Memory B cell (primary cell): ENCODE results near the gene TRIP13.
A peak's percentile ranks its signal among the peaks of the same experiment; 100 is the strongest.
"Not testable (repeated sequence)": the region's sequence is repeated elsewhere in the genome, so short reads cannot be mapped to it uniquely, and the experiment has no call there.

ENCODE experiments used
- ATAC-seq: fragments of 150-1000 bp; cut with Tn5 transposase; 2 replicates; pipeline ENCODE4 v1.10.0; 2021; ENCODE audit warnings: low read depth, mild to moderate bottlenecking, moderate library complexity
- DNase-seq, 2 donors: peaks; one replicate each; pipeline ENCODE4 v3.0.0; 2022; ENCODE audit warnings: low spot score in 2 of 2
- H3K27ac Mint-ChIP-seq: one replicate; pipeline ENCODE4 v1.8.0; 2022; ENCODE audit warnings: mild to moderate bottlenecking, moderate library complexity, mixed read lengths
- H3K27me3 Mint-ChIP-seq: one replicate; pipeline ENCODE4 v1.8.0; 2022; ENCODE audit warnings: mixed read lengths
- H3K36me3 Mint-ChIP-seq: one replicate; pipeline ENCODE4 v1.8.0; 2022; ENCODE audit warnings: mild to moderate bottlenecking, mixed read lengths
- H3K4me1 Mint-ChIP-seq: one replicate; pipeline ENCODE4 v1.8.0; 2022; ENCODE audit warnings: mixed read lengths
- H3K4me3 Mint-ChIP-seq: one replicate; pipeline ENCODE4 v1.8.0; 2022; ENCODE audit warnings: mild to moderate bottlenecking, moderate library complexity, mixed read lengths
- H3K9me3 Mint-ChIP-seq: one replicate; pipeline ENCODE4 v1.8.0; 2022; ENCODE audit warnings: mixed read lengths

The TRIP13 gene

DNA sequence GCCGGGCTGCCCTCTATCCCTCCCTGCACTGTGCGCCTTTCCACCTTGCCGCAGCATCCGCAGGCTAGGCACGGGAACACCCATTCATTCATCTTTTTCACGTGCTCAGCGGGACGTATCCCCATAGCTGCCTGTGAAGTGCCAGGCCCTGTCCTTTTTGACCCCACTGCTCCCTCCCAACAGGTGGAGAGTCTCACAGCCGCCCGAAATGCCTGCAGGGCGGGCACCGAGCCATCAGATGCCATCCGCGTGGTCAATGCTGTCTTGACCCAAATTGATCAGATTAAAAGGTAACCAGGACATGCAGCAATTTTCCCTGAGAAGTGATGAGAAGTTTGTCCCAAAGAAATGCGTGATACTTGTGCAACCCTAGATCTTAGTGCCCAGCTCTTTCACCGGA lies 15.5 kb downstream of the TRIP13 start:
- Mint-ChIP-seq H3K27ac (no peak overlapping the region), H3K36me3 (no peaks in the 10 kb centered on the region), H3K27me3 (no peaks in the 10 kb centered on the region), H3K4me1 (no peaks in the 10 kb centered on the region), H3K9me3 (no peaks in the 10 kb centered on the region), H3K4me3 (no peak overlapping the region)
- no peak for ATAC-seq
- DNase-seq: no peak

DNA sequence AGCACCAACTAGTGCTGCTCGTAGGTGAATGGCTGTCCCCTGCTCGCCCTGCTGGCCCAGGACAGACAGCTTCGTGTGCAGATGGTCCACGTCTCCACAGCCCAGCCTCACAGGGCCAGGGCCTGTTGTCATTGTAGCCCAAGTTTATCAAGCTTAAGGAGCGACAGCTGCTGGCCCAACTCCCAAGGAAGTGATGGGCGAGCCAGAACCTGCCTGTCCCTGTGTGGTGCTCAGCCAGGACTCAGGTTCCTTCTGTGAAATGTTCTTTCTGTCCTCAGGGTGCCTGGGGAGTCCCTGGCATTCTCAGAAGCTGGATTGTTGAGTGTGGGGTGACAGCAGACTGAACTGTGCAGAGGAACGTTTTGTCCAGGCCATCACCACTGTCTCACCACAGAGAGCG lies 16.4 kb downstream of the TRIP13 start:
- Mint-ChIP-seq H3K27ac (no peak overlapping the region), H3K4me1 (no peaks in the 10 kb centered on the region), H3K36me3 (no peaks in the 10 kb centered on the region), H3K9me3 (no peaks in the 10 kb centered on the region), H3K4me3 (no peak overlapping the region), H3K27me3 (no peaks in the 10 kb centered on the region)
- ATAC-seq (no peak), DNase-seq (no peak)

DNA sequence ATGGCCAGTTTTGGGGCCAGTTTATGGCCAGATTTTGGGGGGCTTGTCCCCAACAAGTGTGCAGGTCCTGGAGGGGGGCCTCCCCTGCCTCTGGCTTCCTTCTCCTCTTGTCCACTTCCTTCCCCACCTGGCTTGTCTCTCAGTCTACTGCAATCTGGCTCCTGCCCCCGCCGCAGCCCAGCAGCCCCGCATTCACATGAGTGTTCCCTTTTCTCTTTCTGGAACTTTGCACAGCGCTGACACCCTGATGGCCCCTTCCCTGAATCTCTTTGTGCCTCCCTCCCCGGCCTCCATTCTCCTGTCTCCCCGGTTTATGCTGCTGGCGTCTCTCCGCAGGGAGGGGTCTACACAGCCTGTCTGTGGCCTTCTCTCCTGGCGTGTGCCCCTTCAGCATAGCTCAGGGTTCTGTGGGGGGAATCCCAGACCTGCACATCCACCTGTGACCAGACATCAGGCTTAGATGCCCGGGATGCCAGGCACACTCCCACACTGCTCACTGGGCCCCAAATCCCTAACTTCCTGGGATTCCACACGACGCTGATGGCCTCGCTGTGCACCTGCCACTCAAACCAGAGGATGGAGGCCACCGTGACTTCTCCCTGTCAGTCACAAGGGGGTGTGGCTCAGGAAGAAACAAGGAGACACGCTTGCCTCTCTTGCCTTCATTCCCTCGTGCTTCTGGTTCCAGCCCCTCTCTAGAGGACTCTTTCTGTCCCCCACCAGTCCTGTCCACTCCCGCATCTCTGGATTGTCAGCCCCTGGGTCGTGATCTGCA lies 17.5 kb downstream of the TRIP13 start:
- Mint-ChIP-seq H3K27me3 (no peaks in the 10 kb centered on the region), H3K9me3 (no peaks in the 10 kb centered on the region), H3K4me3 (no peak overlapping the region), H3K36me3 (peaks cover 2% of the 10 kb centered on the region), H3K27ac (no peak overlapping the region), H3K4me1 (no peaks in the 10 kb centered on the region)
- ATAC-seq (no peak), DNase-seq (no peak)

DNA sequence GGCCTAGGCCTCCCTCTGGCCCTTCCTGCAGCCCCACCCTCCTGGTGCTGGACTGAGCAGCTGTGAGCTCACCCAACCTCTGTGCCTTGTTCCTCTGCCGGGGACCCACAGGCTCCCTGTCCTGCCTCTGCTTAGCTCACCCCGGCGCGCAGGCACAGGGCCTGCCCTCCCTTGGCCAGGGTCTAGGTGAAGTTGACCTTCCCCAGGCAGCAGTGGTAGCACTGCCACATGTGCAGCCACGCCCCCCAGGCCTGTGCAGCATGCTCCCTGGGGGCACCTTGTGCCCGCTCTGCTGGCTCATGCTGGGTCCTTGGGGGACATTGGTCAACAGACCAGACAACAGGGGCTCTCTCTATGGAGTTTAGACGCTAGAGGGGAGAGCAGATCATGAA lies 18.1 kb downstream of the TRIP13 start:
- ATAC-seq (no peak), DNase-seq (no peak)
- Mint-ChIP-seq H3K27ac (no peak overlapping the region), H3K36me3 (peaks cover 2% of the 10 kb centered on the region), H3K4me1 (no peaks in the 10 kb centered on the region), H3K27me3 (no peaks in the 10 kb centered on the region), H3K9me3 (no peaks in the 10 kb centered on the region), H3K4me3 (no peak overlapping the region)

DNA sequence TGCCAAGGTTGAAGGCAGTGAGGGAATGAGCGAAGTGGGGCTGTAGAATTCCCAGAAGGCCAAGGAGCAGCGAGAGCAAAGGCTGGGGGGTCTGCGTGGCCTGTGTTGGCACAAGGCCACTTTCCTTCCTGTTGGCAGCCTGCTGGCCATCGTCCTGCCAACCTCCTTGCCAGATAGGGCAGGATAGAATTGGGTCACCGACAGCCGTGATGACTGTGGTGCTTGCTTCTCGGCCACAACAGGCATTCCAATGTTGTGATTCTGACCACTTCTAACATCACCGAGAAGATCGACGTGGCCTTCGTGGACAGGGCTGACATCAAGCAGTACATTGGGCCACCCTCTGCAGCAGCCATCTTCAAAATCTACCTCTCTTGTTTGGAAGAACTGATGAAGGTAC lies 18.9 kb downstream of the TRIP13 start:
- no peak overlapping the region for H3K4me3 Mint-ChIP-seq
- no peaks in the 10 kb centered on the region for H3K4me1 Mint-ChIP-seq
- DNase-seq: no peak

DNA sequence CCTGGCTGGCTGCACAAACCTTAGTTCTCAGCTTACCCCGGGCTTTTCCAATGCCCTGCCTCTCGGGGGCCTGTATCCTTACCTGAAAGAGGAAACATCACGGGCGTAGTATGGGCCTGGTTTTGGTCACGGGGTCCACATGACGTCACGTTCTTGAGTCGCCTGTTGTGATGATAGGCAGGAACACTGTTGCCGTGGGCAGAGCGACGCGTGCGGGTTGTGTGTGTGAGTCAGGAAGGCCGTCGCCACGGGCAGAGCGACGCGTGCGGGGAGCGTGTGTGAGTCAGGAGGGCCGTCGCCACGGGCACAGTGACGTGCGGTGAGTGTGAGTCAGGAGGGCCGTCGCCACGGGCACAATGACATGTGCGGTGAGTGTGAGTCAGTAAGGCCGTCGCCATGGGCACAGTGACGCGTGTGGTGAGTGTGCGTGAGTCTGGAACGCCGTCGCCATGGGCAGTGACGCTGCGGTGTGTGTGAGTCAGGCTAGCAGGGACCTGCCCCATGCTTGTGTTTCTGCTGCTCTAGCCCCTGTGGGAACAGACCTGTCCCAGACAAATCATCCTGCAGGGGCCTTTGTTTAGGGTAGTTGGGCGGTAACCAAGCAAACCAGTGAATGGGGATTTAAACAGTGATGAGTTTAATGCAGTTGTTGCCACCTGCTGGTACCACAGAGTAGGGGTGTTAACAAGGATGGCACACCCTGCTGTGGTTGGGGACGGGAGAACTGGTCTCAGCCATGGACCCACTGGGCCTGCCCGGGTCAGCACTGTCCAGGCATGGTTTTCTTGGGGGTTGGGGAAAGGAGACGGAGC lies 19.8 kb downstream of the TRIP13 start:
- H3K27ac Mint-ChIP-seq: peak overlapping the region; percentile 77
- peak; percentile 75 for ATAC-seq
- no peak overlapping the region for H3K4me3 Mint-ChIP-seq
- H3K4me1 Mint-ChIP-seq: no peaks in the 10 kb centered on the region
- peaks cover 2% of the 10 kb centered on the region for H3K36me3 Mint-ChIP-seq
- no peaks in the 10 kb centered on the region for H3K9me3 Mint-ChIP-seq
- no peak for DNase-seq
- H3K27me3 Mint-ChIP-seq: no peaks in the 10 kb centered on the region

More for the DNA sequence above, 18.9 kb downstream of the TRIP13 start:
- H3K36me3 Mint-ChIP-seq: peaks cover 2% of the 10 kb centered on the region
- no peak overlapping the region for H3K27ac Mint-ChIP-seq
- H3K9me3 Mint-ChIP-seq: no peaks in the 10 kb centered on the region
- ATAC-seq: no peak
- H3K27me3 Mint-ChIP-seq: no peaks in the 10 kb centered on the region

DNA sequence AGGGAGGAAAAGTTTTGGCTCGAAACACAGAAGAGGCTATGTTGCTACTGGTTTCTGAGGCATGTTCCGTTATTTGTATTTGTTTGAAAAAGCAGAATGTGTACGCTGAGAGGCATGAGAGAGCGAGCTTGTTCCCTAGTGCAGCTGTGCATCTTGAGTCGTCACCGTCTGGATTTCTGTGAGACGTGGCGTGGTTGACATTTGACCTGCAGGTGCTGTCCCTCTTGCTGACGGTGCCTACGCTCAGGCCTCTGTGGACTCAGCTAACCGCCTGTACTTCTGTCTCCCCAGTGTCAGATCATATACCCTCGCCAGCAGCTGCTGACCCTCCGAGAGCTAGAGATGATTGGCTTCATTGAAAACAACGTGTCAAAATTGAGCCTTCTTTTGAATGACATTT lies 21.5 kb downstream of the TRIP13 start:
- no peaks in the 10 kb centered on the region for H3K4me1 Mint-ChIP-seq
- H3K36me3 Mint-ChIP-seq: peaks cover 5% of the 10 kb centered on the region
- H3K4me3 Mint-ChIP-seq: no peak overlapping the region
- DNase-seq (no peak), ATAC-seq (no peak)
- H3K27ac Mint-ChIP-seq: no peak overlapping the region
- H3K27me3 Mint-ChIP-seq: no peaks in the 10 kb centered on the region
- no peaks in the 10 kb centered on the region for H3K9me3 Mint-ChIP-seq

DNA sequence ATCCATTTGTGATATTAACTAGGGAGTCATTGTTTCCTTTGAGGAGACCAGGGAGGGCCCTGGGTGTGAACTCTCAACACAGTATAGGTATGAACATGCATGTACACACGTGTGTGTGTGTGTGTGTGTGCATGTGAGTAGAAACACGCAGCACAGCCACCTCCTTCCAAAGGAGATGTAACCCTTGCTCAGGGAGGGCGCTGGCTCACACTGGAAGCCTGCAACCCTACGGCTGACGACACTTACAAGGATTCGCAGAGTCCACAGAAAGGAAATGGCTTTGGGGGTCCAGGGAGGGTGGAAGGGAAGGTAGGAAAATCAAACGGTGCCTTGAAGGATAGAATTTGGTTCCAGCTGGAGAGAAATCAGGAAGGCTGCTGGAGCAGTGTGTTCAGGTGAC lies 21.9 kb downstream of the TRIP13 start:
- peaks cover 5% of the 10 kb centered on the region for H3K36me3 Mint-ChIP-seq
- no peaks in the 10 kb centered on the region for H3K9me3 Mint-ChIP-seq
- H3K27me3 Mint-ChIP-seq: no peaks in the 10 kb centered on the region
- ATAC-seq (no peak), DNase-seq (no peak)
- H3K27ac Mint-ChIP-seq: no peak overlapping the region
- H3K4me3 Mint-ChIP-seq: no peak overlapping the region
- H3K4me1 Mint-ChIP-seq: no peaks in the 10 kb centered on the region

DNA sequence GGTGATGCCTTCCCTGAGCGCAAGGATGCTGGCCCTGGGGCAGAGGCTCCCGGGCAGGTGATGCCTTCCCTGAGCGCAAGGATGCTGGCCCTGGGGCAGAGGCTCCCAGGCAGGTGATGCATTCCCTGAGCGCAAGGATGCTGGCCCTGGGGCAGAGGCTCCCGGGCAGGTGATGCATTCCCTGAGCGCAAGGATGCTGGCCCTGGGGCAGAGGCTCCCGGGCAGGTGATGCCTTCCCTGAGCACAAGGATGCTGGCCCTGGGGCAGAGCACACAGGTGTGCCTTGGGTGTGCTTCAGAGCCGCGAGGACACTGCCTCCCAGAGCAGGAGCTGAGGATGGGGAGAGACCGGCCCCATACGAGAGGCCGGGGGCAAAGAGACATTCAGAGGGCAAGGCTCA lies 22.7 kb downstream of the TRIP13 start:
- H3K36me3 Mint-ChIP-seq, H3K9me3 Mint-ChIP-seq, H3K4me1 Mint-ChIP-seq, DNase-seq, ATAC-seq, H3K4me3 Mint-ChIP-seq, H3K27ac Mint-ChIP-seq, H3K27me3 Mint-ChIP-seq: not testable (repeated sequence)

DNA sequence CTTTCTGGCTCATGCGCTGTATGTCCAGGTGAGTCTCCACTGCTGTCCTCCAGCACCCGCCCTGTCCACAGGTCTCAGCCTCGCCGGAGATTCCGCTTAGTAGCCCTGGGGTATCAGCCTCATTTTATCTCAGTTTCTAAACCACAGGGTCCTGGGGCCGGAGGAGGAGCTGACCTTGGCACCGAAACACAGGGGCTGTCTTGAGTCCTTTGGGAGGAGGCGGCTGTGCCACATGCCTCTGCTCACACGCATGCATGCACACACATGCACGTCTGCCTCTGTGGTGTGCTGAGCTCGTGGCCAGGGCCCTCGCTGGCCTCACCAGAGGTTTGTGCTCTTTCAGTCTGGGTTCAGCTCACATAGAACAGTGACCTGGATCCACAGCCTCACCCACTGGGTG lies 23.3 kb downstream of the TRIP13 start:
- no peak overlapping the region for H3K4me3 Mint-ChIP-seq
- DNase-seq: no peak
- peaks cover 5% of the 10 kb centered on the region for H3K36me3 Mint-ChIP-seq
- no peaks in the 10 kb centered on the region for H3K27me3 Mint-ChIP-seq
- ATAC-seq: no peak
- H3K9me3 Mint-ChIP-seq: no peaks in the 10 kb centered on the region
- no peaks in the 10 kb centered on the region for H3K4me1 Mint-ChIP-seq
- no peak overlapping the region for H3K27ac Mint-ChIP-seq

DNA sequence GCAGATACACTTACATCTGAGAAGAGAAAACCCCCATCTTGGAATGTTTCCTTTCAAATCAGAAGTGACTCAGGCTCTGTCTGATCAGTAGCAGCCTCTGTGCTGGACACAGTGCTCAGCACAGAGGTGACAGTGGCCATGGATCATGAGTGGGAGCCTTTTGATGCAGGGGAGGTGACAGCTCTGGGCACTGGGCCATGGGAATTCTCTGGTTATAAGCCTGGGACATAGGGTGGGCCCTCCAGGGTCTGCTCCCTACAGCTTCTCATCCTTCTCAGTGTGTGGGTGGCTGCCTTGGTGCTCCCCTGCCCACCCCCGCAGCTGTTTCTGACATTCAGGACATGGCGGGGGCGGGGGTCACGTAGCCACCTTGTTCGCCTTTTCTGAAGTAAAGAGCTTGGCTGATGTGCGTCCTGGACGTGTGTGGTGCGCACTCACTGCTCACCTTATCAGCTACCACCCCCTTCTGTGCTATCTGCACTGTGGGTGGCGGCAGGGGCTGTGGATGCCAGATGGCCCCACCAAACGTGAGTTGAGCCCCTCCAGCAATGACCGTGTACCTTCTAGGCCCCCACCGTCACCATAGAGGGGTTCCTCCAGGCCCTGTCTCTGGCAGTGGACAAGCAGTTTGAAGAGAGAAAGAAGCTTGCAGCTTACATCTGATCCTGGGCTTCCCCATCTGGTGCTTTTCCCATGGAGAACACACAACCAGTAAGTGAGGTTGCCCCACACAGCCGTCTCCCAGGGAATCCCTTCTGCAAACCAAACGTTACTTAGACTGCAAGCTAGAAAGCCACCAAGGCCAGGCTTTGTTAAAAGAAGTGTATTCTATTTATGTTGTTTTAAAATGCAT lies 24.0 kb downstream of the TRIP13 start:
- DNase-seq (no peak), ATAC-seq (no peak)
- Mint-ChIP-seq H3K4me3 (no peak overlapping the region), H3K9me3 (no peaks in the 10 kb centered on the region), H3K27ac (no peak overlapping the region), H3K27me3 (no peaks in the 10 kb centered on the region), H3K36me3 (peaks cover 5% of the 10 kb centered on the region), H3K4me1 (no peaks in the 10 kb centered on the region)

DNA sequence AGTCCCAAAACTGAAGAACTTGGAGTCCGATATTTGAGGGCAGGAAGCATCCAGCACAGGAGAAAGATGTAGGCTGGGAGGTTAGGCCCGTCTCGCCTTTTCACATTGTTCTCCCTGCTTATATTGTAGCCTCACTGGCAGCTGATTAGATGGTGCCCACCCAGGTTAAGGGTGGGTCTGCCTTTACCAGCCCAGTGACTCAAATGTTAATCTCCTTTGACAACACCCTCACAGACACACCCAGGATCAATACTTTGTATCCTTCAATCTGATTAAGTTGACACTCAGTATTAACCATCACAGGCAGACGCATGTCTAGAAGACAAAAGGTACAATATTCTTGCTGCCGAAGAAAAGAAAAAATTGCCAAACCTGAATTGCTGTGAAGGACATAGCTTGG lies 26.0 kb downstream of the TRIP13 start:
- H3K4me3 Mint-ChIP-seq, H3K4me1 Mint-ChIP-seq, ATAC-seq, DNase-seq, H3K9me3 Mint-ChIP-seq, H3K27ac Mint-ChIP-seq, H3K27me3 Mint-ChIP-seq, H3K36me3 Mint-ChIP-seq: not testable (repeated sequence)

DNA sequence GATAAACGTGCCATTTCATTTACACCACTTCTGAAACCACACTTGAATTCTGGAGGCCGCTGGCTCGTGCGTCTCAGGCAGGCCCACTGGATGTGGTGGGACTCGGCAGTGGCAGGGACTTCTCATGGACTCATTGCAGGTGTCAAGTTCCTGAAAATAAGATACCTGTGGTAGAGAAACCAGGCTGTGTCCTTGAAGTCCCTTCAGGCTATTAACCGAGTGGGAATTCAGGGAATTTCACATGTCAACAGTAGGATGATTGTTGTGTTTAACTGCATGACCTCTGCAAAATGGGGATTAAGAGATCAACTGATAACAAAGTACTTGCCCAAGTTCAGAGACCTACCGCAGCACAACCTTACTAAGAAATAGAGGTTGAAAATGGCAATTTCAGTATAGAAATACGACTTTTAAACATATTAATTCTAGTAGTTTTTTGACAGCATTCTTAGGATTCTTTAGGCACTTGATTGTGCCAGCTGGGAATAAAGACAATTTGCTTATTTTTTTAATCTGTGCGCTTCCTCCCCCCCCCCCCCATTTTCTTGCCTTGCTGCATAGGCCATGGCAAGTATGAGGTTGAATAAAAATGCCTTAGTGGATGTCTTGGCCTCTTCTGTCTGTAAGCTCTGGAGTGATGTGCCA lies 26.8 kb downstream of the TRIP13 start:
- H3K9me3 Mint-ChIP-seq: no peaks in the 10 kb centered on the region

DNA sequence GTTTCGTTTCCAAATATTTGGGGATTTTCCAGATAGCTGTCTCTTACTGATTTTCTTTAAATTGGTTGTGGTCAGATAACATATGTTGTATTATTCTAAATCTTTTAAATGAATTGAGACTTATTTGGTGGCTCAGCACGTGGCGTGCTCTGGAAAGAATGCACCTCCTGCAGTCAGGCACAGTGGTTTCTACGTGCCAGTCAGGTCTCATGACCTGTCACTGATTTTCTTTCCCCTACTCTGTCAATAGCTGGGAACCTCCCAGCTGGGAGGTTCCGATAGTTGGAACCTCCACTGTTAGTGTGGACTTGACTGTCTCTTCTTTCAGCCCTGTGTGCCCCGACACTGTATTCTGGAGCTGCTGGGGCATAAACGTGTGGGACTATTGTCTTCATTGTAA lies 27.6 kb downstream of the TRIP13 start:
- Mint-ChIP-seq H3K27ac (no peak overlapping the region), H3K4me1 (no peaks in the 10 kb centered on the region), H3K9me3 (no peaks in the 10 kb centered on the region), H3K27me3 (no peaks in the 10 kb centered on the region), H3K4me3 (no peak overlapping the region), H3K36me3 (peaks cover 2% of the 10 kb centered on the region)
- ATAC-seq (no peak), DNase-seq (no peak)

More for the DNA sequence above, 26.8 kb downstream of the TRIP13 start:
- ATAC-seq: no peak
- DNase-seq: no peak
- Mint-ChIP-seq H3K27me3 (no peaks in the 10 kb centered on the region), H3K27ac (no peak overlapping the region), H3K36me3 (peaks cover 5% of the 10 kb centered on the region), H3K4me3 (no peak overlapping the region), H3K4me1 (no peaks in the 10 kb centered on the region)
